HUES64 (cell line): ENCODE data around the gene SNCA.

Source experiments
- H3K27ac ChIP-seq: 2 replicates; pipeline ENCODE4 v1.7.0; 2013; ENCODE audit warnings: low read depth, low read length, inconsistent platforms
- H3K27me3 ChIP-seq: 2 replicates; pipeline ENCODE4 v1.6.1; 2013; ENCODE audit warnings: mild to moderate bottlenecking, low read length; ENCODE audit not compliant: insufficient read depth
- H3K36me3 ChIP-seq: 2 replicates; pipeline ENCODE4 v1.6.1; 2013; ENCODE audit warnings: mild to moderate bottlenecking, low read length; ENCODE audit not compliant: insufficient read depth
- H3K4me1 ChIP-seq: 2 replicates; pipeline ENCODE4 v1.6.1; 2013; ENCODE audit warnings: mild to moderate bottlenecking, low read length, moderate library complexity; ENCODE audit not compliant: insufficient read depth
- H3K4me3 ChIP-seq: 2 replicates; pipeline ENCODE4 v1.5.1; 2013; ENCODE audit warnings: mild to moderate bottlenecking, low read length, moderate library complexity
- H3K9ac ChIP-seq: 2 replicates; pipeline ENCODE4 v1.6.1; 2013; ENCODE audit warnings: mild to moderate bottlenecking, low read depth, low read length
- H3K9me3 ChIP-seq: 2 replicates; pipeline ENCODE4 v1.6.1; 2013; ENCODE audit warnings: low read depth, low read length; ENCODE audit not compliant: insufficient read depth
- WGBS: fragments of 150-250, 120-280 bp; methylation state at CpG from one replicate; pipeline ENCODE4 v1.1.7; 2013; ENCODE audit warnings: missing lambda C conversion rate; 5-methylcytosine and 5-hydroxymethylcytosine counted together

SNCA gene

GRCh38 chr4:89784686-89785231, 52.2 kb downstream of the SNCA start:
- Histone ChIP-seq H3K27ac (no peak overlapping the region), H3K4me1 (no peaks in the 10 kb centered on the region), H3K4me3 (no peak overlapping the region), H3K9ac (no peak overlapping the region), H3K9me3 (no peaks in the 10 kb centered on the region), H3K36me3 (no peaks in the 10 kb centered on the region), H3K27me3 (no peaks in the 10 kb centered on the region)
- 90% methylated on average over 2 of the region's 2 CpGs for WGBS

DNA sequence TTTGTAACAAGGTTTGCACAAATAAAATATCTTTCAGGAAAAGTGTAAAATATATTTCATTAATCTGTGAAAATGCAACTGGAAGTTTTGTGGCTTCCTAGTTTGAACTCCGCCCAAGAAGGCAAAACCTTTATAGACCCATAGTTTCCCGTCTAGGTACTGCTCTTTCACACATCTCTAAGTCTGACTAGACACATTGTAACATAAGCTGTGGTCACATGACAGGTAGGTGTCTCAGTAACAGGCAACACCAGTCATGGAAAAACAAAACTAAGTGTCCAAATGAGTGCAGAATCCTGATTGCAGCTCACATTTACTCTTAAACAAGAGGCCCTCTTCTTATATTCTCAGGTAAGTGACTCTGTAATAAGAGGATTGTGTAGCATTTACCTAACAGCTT, 55.6 kb downstream of the SNCA start:
- WGBS, result 81% methylated on average over 2 of the region's 2 CpGs
- Histone ChIP-seq H3K36me3 (no peaks in the 10 kb centered on the region), H3K4me3 (no peak overlapping the region), H3K27me3 (no peaks in the 10 kb centered on the region), H3K9ac (no peak overlapping the region), H3K4me1 (no peaks in the 10 kb centered on the region), H3K9me3 (no peaks in the 10 kb centered on the region; the same call in 1 of the 2 replicates), H3K27ac (no peak overlapping the region)

- H3K27ac ChIP-seq, result no peak overlapping the region
- H3K9ac ChIP-seq, result no peak overlapping the region
- H3K9me3 ChIP-seq, result no peaks in the 10 kb centered on the region
- H3K4me3 ChIP-seq, result no peak overlapping the region
- 89% methylated on average over 2 of the region's 2 CpGs for WGBS
- no peaks in the 10 kb centered on the region for H3K27me3 ChIP-seq
- H3K36me3 ChIP-seq, result no peaks in the 10 kb centered on the region
- H3K4me1 ChIP-seq, result no peaks in the 10 kb centered on the region
Observed at GRCh38 chr4:89773805-89774204, 63.2 kb downstream of the SNCA start.

DNA sequence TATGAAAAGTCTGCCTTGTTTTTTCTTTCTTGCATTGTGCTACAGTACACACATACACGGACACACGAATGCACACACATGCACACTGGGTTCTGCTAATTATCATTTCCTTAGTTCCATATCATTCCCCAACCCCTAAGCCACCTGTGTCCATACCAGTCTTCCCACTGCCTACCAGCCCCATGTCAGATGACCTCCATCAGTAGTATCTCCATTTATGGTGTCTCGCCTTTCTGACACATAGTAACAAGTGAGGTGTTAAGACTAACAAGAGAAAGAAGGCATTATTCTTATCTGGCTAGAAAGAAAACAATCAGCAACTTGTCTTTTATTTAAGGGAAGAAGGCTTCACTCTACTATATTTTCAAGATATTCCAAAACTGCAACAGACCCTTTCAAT, 67.1 kb downstream of the SNCA start:
- Histone ChIP-seq H3K4me3 (no peak overlapping the region), H3K36me3 (no peaks in the 10 kb centered on the region), H3K9me3 (no peaks in the 10 kb centered on the region), H3K9ac (no peak overlapping the region), H3K27me3 (no peaks in the 10 kb centered on the region), H3K27ac (no peak overlapping the region), H3K4me1 (no peaks in the 10 kb centered on the region)
- WGBS, result 92% methylated on average over 2 of the region's 3 CpGs

DNA sequence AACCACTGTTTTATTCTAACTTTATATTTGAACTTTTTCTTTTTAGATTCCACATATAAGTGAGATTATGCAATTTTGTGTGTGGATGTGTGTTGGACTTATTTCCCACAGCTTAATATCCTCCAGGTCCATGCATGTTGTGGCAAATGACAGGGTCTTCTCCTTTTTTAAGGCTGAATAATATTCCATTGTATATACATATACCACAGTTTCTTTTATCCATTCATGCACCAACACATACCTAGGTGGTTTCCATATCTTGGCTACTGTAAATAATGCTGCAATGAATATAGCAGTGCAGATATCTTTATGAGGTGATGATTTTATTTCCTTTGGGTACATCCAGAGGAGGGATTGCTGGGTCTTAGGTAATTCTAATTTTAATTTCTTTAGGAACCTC, 69.0 kb downstream of the SNCA start:
- H3K27ac ChIP-seq, result no peak overlapping the region
- no peaks in the 10 kb centered on the region for H3K4me1 ChIP-seq
- H3K4me3 ChIP-seq, result no peak overlapping the region
- H3K9ac ChIP-seq, result no peak overlapping the region
- no peaks in the 10 kb centered on the region for H3K36me3 ChIP-seq
- H3K27me3 ChIP-seq, result no peaks in the 10 kb centered on the region
- no peaks in the 10 kb centered on the region for H3K9me3 ChIP-seq

DNA sequence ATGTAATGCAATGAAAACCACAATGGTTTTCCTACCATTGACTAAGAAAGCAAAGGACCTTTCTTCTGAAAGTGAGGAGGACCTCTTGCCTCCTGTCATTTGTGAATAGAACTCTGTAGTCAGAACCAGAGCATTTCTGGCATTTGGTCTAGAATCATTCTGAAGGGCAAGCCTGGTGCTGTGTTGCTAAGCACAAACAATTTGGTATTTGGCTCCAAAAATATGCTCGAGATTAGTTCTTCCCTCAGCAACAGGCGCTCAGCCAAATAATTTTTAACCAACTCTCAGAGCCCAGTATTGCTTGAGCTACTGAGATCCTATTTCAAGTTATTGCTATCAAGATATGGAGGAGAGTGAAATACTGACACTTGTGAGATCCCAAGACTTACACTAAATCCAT, 71.0 kb downstream of the SNCA start:
- H3K9me3 ChIP-seq, result no peaks in the 10 kb centered on the region
- H3K9ac ChIP-seq, result no peak overlapping the region
- H3K27ac ChIP-seq, result no peak overlapping the region
- H3K27me3 ChIP-seq, result no peaks in the 10 kb centered on the region
- H3K36me3 ChIP-seq, result no peaks in the 10 kb centered on the region
- H3K4me1 ChIP-seq, result no peaks in the 10 kb centered on the region
- 81% methylated on average over 2 of the region's 2 CpGs for WGBS
- no peak overlapping the region for H3K4me3 ChIP-seq

DNA sequence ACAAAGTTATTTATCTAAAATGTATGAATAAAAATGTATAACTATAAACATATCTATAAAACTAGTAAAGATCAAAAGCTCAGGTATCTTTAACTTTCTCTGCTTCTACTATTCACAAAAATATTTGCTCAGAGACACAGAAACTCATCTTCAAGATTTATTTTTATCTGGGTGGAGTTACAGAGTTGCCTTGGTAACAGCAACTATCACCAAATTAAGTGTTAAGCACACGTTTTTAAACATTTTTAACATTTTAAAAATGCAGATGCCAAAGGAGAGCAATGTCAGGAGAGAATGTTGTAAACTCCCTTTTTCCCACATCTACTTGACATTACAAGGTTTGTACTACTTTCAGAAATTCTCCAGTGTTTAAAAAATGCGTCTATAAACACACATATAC, 71.4 kb downstream of the SNCA start:
- Histone ChIP-seq H3K27me3 (no peaks in the 10 kb centered on the region), H3K9me3 (no peaks in the 10 kb centered on the region), H3K4me3 (no peak overlapping the region), H3K27ac (no peak overlapping the region), H3K9ac (no peak overlapping the region), H3K36me3 (no peaks in the 10 kb centered on the region), H3K4me1 (no peaks in the 10 kb centered on the region)
- WGBS, result 69% methylated on average over 2 of the region's 2 CpGs

DNA sequence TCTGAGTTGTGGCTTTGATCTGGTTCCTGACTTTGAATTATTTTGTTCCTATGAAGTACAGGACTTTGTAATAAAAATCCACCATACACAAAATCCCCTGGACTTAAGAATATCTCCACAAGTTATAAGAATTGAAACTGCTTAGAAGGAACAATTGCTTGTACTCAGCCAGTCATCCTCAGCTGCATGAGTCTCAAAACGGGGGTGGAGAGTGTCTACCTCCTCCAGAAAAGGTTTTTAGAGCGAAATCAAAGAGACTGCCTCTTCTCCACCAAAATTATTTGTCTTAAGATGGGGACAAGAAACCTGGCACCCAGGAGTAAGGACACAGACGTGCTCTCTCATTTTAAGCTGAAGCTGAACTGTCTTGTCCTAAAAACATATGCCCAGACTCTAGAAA, 74.7 kb downstream of the SNCA start:
- H3K27me3 ChIP-seq, result no peaks in the 10 kb centered on the region
- no peaks in the 10 kb centered on the region for H3K36me3 ChIP-seq
- 88% methylated on average over 3 of the region's 3 CpGs for WGBS

GRCh38 chr4:89759426-89759825, 77.5 kb downstream of the SNCA start:
- Histone ChIP-seq H3K27ac (no peak overlapping the region), H3K4me3 (no peak overlapping the region), H3K36me3 (no peaks in the 10 kb centered on the region), H3K4me1 (no peaks in the 10 kb centered on the region), H3K27me3 (no peaks in the 10 kb centered on the region), H3K9me3 (no peaks in the 10 kb centered on the region), H3K9ac (no peak overlapping the region)
- 97% methylated on average over 2 of the region's 2 CpGs for WGBS

More for the DNA sequence above, 74.7 kb downstream of the SNCA start:
- no peaks in the 10 kb centered on the region for H3K4me1 ChIP-seq
- no peak overlapping the region for H3K27ac ChIP-seq
- H3K9ac ChIP-seq, result no peak overlapping the region
- no peaks in the 10 kb centered on the region for H3K9me3 ChIP-seq
- no peak overlapping the region for H3K4me3 ChIP-seq

DNA sequence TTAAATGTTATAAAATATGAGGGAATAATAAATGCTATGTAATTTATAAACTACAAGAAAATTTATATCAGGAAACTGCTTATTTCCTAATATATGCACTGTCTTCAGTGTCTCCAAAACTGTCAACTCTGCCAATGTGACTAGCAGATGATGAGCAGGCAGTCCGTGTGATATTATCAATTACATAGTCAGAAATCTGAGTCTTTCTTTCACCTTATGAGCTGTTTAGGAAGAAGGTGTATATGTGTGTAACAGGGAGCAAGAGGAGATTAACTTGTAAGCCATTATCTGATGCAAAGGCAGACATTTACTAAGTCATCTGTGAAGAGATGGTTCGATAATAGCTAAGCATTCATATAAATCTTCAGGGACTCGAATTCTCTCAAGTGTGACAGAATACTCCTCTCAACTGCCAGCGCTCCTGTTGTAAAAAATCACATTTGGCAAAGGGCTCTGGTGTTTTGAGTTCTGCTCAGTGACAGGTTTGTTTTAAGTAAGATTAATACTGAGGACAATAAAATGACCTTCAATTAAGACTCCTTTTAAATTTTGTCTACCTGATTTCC, 79.7 kb downstream of the SNCA start:
- no peak overlapping the region for H3K4me3 ChIP-seq
- H3K27ac ChIP-seq, result no peak overlapping the region
- H3K9ac ChIP-seq, result no peak overlapping the region
- H3K9me3 ChIP-seq, result no peaks in the 10 kb centered on the region
- peaks cover 3% of the 10 kb centered on the region; the same call in 1 of the 2 replicates for H3K4me1 ChIP-seq
- WGBS, result 91% methylated on average over 4 of the region's 4 CpGs
- no peaks in the 10 kb centered on the region for H3K36me3 ChIP-seq
- no peaks in the 10 kb centered on the region for H3K27me3 ChIP-seq

GRCh38 chr4:89755220-89755619, 81.7 kb downstream of the SNCA start:
- Histone ChIP-seq H3K9ac (no peak overlapping the region), H3K27ac (no peak overlapping the region), H3K36me3 (no peaks in the 10 kb centered on the region), H3K9me3 (no peaks in the 10 kb centered on the region), H3K4me1 (peaks cover 3% of the 10 kb centered on the region; the same call in 1 of the 2 replicates), H3K4me3 (no peak overlapping the region), H3K27me3 (no peaks in the 10 kb centered on the region)

GRCh38 chr4:89754531-89754930, 82.4 kb downstream of the SNCA start:
- Histone ChIP-seq H3K9ac (no peak overlapping the region), H3K4me3 (no peak overlapping the region), H3K4me1 (peaks cover 3% of the 10 kb centered on the region; the same call in 1 of the 2 replicates), H3K27me3 (no peaks in the 10 kb centered on the region), H3K27ac (no peak overlapping the region), H3K36me3 (no peaks in the 10 kb centered on the region), H3K9me3 (no peaks in the 10 kb centered on the region)
- WGBS, result 89% methylated on average over 3 of the region's 4 CpGs
